Measurements from ENCODE around the gene PABPC1L. TPM values are rescaled to one million over a fixed set of nuclear protein-coding genes. Genes with fewer than 3 reads are reported as not detected.
A peak's percentile ranks its signal among the peaks of the same experiment; 100 is the strongest.

PABPC1L gene
- total and polyA plus RNA-seq, 2 of the 13 experiments (the other 11 are each of a cell fraction or from before 2014, with no cell fraction given): 30.8 to 252 TPM

GRCh38 chr20:44960103-44960852 is 50.4 kb downstream of the PABPC1L start, which contains the start of gene TOMM34 (continued):
- TF ChIP-seq RERE (CRISPR knock-in tag; IDR thresholded peaks at IDR 0.05; ENCODE audit: low read depth) (peak; percentile 54; the same call in 1 of the 2 replicates), IKZF1 (IDR thresholded peaks at IDR 0.05) (no peak), NCOA2 (CRISPR knock-in tag; IDR thresholded peaks at IDR 0.05) (no peak; the same call in 1 of the 2 replicates), ZSCAN5A (CRISPR knock-in tag; IDR thresholded peaks at IDR 0.05; ENCODE audit: borderline replicate concordance) (peak; percentile 86; the same call in 1 of the 2 replicates), BRCA1 (CRISPR knock-in tag; IDR thresholded peaks at IDR 0.05) (peak; percentile 81; the same call in 1 of the 2 replicates), MIER2 (CRISPR knock-in tag; IDR thresholded peaks at IDR 0.05) (peak; percentile 62; the same call in 1 of the 2 replicates), SRSF4 (IDR thresholded peaks at IDR 0.05; ENCODE audit: low read depth, low read length, poor library complexity, severe bottlenecking) (no peak), KLF13 (CRISPR knock-in tag; IDR thresholded peaks at IDR 0.05) (peak; percentile 75; the same call in 1 of the 2 replicates), NR2F1 (CRISPR knock-in tag; IDR thresholded peaks at IDR 0.05) (no peak), ZNF512 (CRISPR knock-in tag; IDR thresholded peaks at IDR 0.05) (peak; percentile 86; the same call in 1 of the 2 replicates), CBX1 (IDR thresholded peaks at IDR 0.05; ENCODE audit: low read depth) (peak; percentile 81), ZNF343 (CRISPR knock-in tag; IDR thresholded peaks at IDR 0.05) (peak; percentile 94), MEIS1 (CRISPR knock-in tag; IDR thresholded peaks at IDR 0.05; ENCODE audit: borderline replicate concordance) (peak; percentile 87; the same call in 1 of the 2 replicates), ZNF10 (CRISPR knock-in tag; IDR thresholded peaks at IDR 0.05; ENCODE audit: borderline replicate concordance, low read depth) (no peak), ZNF30 (CRISPR knock-in tag; IDR thresholded peaks at IDR 0.05) (peak; percentile 90), SOX5 (CRISPR knock-in tag; IDR thresholded peaks at IDR 0.05; ENCODE audit: borderline replicate concordance) (peak; percentile 73; the same call in 1 of the 2 replicates), KLF9 (CRISPR knock-in tag; IDR thresholded peaks at IDR 0.05; ENCODE audit: low read depth) (peak; percentile 36; the same call in 1 of the 2 replicates), WIZ (CRISPR knock-in tag; IDR thresholded peaks at IDR 0.05) (peak; percentile 94), FOSL2 (CRISPR knock-in tag; IDR thresholded peaks at IDR 0.05) (peak; percentile 54; the same call in 1 of the 2 replicates)

Data from HepG2 (cell line).